AG10803 (cell line): ENCODE measurements around the gene RIT1.

Experiments used
- DNase-seq: peaks from one replicate; pipeline ENCODE4 v3.0.0; 2010; ENCODE audit warnings: low read depth
- H3K4me3 ChIP-seq: 2 replicates; pipeline ENCODE4 v1.5.1; 2011; ENCODE audit warnings: mild to moderate bottlenecking, low read length, control low read depth
- TF ChIP-seq, protein P1 (sequence below): conservative IDR thresholded peaks from 2 replicates; pipeline ENCODE4 v1.5.1; 2011; ENCODE audit warnings: mild to moderate bottlenecking, low read length, control low read depth, inconsistent platforms

The RIT1 gene

DNA sequence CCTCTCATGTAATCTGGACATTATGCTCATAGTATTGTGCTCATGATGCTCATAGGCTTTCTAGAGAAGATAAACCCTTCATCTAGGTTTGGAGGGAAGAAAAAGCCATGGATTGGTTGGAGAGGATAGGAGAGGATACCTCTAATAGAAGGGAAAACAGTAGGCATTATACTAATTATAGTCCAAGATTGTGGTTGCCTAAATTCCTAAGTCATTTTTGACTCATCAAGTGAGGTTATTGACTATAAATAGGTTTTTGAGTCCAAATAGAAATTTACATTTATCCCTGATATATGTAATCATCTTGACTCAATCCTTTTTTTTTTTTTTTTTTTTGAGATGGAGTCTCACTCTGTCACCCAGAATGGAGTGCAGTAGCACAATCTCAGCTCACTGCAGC lies 46.8 kb downstream of the RIT1 start:
- no peak overlapping the region for H3K4me3 ChIP-seq
- TF ChIP-seq, protein P1, sequence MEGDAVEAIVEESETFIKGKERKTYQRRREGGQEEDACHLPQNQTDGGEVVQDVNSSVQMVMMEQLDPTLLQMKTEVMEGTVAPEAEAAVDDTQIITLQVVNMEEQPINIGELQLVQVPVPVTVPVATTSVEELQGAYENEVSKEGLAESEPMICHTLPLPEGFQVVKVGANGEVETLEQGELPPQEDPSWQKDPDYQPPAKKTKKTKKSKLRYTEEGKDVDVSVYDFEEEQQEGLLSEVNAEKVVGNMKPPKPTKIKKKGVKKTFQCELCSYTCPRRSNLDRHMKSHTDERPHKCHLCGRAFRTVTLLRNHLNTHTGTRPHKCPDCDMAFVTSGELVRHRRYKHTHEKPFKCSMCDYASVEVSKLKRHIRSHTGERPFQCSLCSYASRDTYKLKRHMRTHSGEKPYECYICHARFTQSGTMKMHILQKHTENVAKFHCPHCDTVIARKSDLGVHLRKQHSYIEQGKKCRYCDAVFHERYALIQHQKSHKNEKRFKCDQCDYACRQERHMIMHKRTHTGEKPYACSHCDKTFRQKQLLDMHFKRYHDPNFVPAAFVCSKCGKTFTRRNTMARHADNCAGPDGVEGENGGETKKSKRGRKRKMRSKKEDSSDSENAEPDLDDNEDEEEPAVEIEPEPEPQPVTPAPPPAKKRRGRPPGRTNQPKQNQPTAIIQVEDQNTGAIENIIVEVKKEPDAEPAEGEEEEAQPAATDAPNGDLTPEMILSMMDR, result no peak
- no peak for DNase-seq

DNA sequence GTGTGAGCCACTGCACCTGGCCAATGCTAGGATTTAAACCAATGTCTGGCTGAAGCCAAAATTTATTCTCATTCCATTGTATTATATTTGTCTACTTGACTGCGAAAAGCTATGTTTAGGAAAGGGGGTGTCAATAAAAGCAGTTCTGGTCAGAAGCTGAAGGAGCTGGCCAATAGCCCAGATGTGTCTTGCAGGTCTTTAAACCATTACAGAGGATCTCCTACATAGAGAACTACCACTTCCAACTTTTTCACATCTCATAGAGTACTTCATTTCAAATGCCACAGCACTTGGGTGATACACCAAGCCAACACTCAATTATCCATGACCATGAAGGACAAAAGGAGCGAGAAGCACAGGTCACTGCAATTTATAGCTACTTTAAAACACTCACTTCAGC lies 49.3 kb downstream of the RIT1 start:
- no peak overlapping the region for H3K4me3 ChIP-seq
- TF ChIP-seq, protein P1, result no peak
- DNase-seq, result no peak

DNA sequence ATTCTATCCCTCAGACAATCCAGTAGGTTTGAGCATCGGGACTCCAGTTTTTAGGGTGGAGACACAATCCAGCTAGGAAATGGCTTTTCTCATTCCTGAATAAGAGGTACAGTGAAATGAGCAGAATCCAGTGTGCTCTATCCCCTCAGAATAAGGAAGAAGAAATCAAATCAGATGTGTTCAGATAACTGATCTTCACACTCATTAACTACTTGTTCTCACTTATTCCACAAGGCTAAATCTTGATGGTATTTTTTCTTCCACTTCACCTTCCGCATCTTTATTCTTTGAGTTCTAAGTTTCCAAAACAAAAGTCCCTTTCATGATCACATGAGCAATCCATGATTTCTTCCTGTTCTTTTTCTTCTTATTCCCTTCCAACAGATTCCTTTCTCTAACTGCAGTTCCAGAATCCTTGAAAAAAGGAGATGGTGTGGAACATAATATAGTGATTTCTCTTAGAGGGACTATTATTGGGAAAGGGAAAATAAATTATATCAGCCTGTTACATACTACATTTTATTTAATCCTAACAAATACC lies 50.1 kb downstream of the RIT1 start:
- TF ChIP-seq, protein P1, result no peak
- H3K4me3 ChIP-seq, result peak overlapping the region; percentile 72
- no peak for DNase-seq

DNA sequence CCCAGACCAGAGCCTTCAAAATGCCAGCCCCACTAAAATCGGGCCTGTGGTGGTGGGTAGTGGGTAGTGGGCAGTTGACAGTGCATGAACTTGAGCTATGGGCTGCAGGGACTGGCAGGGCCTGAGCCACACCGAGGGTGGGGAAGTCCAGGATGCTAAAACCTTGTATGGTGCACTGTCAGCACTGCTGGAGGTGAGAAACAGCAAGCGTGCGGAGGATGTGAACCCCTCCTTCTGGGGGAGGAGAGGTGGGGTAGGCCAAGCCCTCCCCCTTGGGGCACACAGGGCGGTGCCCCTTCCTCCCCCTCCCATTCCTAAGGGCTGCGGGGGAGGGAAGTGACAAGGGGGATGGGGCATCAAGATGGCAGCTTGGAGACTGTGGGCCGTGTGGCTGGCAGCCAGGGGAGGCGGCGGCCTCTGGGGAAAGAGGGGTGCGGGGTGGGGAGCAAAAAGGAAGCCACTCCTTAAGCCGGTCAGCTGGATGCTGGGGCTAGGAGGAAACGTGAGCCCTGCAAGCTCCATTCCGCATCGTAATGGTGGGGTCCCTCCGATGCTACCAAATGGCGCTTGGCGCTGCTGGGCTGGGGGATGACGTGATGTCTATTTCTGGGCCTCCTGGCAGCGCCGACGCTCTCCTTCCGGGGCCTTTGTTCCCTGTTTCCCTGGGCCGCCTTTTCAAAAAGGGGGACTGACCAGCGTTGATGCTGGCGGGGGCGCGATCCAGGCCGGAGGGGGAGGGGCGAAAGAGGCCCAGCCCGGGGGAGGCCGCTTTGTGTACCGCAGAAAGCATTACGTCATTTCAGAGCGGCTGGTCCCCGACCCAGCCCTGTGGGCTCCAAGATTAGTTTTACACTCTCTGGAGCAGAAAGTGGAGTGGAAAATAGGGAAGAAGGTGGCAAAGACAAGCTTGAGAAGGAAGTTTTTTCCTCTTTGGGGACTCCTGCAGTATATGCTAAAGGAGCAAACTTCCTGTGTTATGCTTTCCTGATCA lies 51.0 kb downstream of the RIT1 start:
- H3K4me3 ChIP-seq, result peak overlapping the region; percentile 72
- DNase-seq, result peak; percentile 70
- TF ChIP-seq, protein P1, result no peak

DNA sequence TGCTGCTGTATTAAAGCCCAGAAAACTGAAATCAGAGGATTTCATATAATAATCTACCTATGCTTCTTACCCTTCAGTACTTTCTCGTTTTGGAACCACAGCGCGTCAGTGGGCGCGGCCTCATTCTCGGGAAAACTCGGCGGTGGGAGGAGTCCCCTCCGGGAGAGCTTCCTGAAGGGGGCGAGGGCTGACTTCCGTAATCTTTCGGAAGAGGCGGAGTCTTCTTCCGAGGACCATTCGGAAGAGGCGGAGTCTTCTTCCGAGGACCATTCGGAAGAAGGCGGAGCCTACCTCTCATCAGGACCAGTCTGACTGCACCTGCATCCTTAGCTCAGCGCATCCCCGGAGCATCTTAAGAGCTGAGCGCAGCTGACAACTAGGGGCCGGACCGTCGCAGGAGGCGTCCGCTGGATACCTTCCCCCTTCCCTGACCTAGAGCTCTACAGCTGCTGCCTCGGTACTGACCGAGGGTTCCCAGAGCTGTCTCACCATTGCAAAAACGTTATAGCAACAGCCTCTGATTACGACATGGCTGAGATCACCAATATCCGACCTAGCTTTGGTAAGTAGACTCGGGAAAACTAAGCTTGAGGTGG lies 51.8 kb downstream of the RIT1 start, which contains the start of gene SYT11:
SYT11 (plus strand) TSS at position 334 of the 596 bp plus-strand sequence; CDS start at position 529, 195 bp downstream.
- H3K4me3 ChIP-seq, result peak within 1 kb of the TSS; percentile 72
- peak; percentile 94 for DNase-seq
- TF ChIP-seq, protein P1, result no peak

DNA sequence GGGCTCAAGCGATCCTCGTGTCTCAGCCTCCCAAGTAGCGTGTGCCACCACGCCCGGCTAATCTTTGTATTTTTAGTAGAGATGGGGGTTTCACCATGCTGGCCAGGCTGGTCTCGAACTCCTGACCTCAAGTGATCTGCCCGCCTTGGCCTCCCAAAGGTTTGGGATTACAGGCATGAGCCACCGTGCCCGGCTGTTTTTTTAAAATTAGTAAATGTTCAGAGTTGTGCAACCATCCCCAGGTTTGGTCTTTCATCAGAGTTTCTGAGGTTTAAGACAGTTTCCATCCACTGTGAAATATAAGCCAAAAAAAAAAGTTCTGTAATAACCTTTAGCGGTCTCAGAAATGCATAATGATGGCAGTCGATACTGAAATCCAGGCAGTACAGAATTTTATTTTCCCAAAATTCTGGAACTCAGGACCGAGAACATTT lies 52.3 kb downstream of the RIT1 start:
- DNase-seq, result peak; percentile 60
- H3K4me3 ChIP-seq, result peak overlapping the region; percentile 72
- TF ChIP-seq, protein P1, result no peak
